ENCODE results near the gene CDH22. TPM values are rescaled to one million over a fixed set of nuclear protein-coding genes. Genes with fewer than 3 reads are reported as not detected.

Gene CDH22
- total RNA-seq, 1 experiment from 2014 or later = not detected

- POLR2A ChIA-PET = no interaction called here
- no peaks in the 10 kb centered on the region for H3K9me3 ChIP-seq (ENCODE audit: control insufficient read depth, insufficient read depth, low read depth, low read length)
- intact Hi-C loops (cut with micrococcal nuclease; ENCODE audit: unreplicated experiment) = no loop called here
- H3K36me3 ChIP-seq (ENCODE audit: control insufficient read depth, insufficient read depth, low read length) = no peaks in the 10 kb centered on the region
- H3K4me1 ChIP-seq (ENCODE audit: control insufficient read depth, insufficient read depth, low read length) = peaks cover 5% of the 10 kb centered on the region; the same call in 1 of the 2 replicates
- ATAC-seq (peak; percentile 83), DNase-seq (ENCODE audit: low read depth, low spot score) (peak; percentile 25)
- TF ChIP-seq SIN3A (IDR thresholded peaks at IDR 0.05; ENCODE audit: borderline replicate concordance, insufficient read depth, low read depth, low read length) = no peak
- TF ChIP-seq, protein P1, sequence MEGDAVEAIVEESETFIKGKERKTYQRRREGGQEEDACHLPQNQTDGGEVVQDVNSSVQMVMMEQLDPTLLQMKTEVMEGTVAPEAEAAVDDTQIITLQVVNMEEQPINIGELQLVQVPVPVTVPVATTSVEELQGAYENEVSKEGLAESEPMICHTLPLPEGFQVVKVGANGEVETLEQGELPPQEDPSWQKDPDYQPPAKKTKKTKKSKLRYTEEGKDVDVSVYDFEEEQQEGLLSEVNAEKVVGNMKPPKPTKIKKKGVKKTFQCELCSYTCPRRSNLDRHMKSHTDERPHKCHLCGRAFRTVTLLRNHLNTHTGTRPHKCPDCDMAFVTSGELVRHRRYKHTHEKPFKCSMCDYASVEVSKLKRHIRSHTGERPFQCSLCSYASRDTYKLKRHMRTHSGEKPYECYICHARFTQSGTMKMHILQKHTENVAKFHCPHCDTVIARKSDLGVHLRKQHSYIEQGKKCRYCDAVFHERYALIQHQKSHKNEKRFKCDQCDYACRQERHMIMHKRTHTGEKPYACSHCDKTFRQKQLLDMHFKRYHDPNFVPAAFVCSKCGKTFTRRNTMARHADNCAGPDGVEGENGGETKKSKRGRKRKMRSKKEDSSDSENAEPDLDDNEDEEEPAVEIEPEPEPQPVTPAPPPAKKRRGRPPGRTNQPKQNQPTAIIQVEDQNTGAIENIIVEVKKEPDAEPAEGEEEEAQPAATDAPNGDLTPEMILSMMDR (IDR thresholded peaks at IDR 0.05) = no peak
- TF ChIP-seq POLR2AphosphoS5 (IDR thresholded peaks at IDR 0.05; ENCODE audit: low read depth, low read length) = no peak
- TF ChIP-seq TCF7L2 (IDR thresholded peaks at IDR 0.05; ENCODE audit: low read depth, low read length) = no peak
- peaks cover 2% of the 10 kb centered on the region; the same call in 1 of the 2 replicates for H3K27me3 ChIP-seq (ENCODE audit: control insufficient read depth, insufficient read depth, low read length)
- BruUV-seq (replicated peaks) = no TSS peak
- in situ Hi-C loops (cut with HindIII; ENCODE audit: low pct_unique_long_range_greater_than_20kb, low sequenced_read_pairs) = no loop called here
- no peak overlapping the region for H3K4me3 ChIP-seq (ENCODE audit: low read depth in 2 of 2, low read length in 2 of 2)
- no peak overlapping the region for H3K27ac ChIP-seq (ENCODE audit: low read length)
- CTCF ChIA-PET = no interaction called here
These were observed 102.3 kb downstream of the CDH22 start for GRCh38 chr20:46206025-46206424.

- Histone ChIP-seq H3K27me3 (ENCODE audit: control insufficient read depth, insufficient read depth, low read length) (peaks cover 2% of the 10 kb centered on the region; the same call in 1 of the 2 replicates), H3K36me3 (ENCODE audit: control insufficient read depth, insufficient read depth, low read length) (no peaks in the 10 kb centered on the region), H3K4me1 (ENCODE audit: control insufficient read depth, insufficient read depth, low read length) (peaks cover 5% of the 10 kb centered on the region; the same call in 1 of the 2 replicates), H3K27ac (ENCODE audit: low read length) (no peak overlapping the region), H3K9me3 (ENCODE audit: control insufficient read depth, insufficient read depth, low read depth, low read length) (no peaks in the 10 kb centered on the region), H3K4me3 (ENCODE audit: low read depth in 2 of 2, low read length in 2 of 2) (no peak overlapping the region)
- POLR2A ChIA-PET = no interaction called here
- BruUV-seq (replicated peaks) = no TSS peak
- CTCF ChIA-PET = no interaction called here
- DNase-seq (ENCODE audit: low read depth, low spot score) (no peak), ATAC-seq (no peak)
- in situ Hi-C loops (cut with HindIII; ENCODE audit: low pct_unique_long_range_greater_than_20kb, low sequenced_read_pairs) (no loop called here), intact Hi-C loops (cut with micrococcal nuclease; ENCODE audit: unreplicated experiment) (no loop called here)
- TF ChIP-seq SIN3A (IDR thresholded peaks at IDR 0.05; ENCODE audit: borderline replicate concordance, insufficient read depth, low read depth, low read length) (no peak), POLR2AphosphoS5 (IDR thresholded peaks at IDR 0.05; ENCODE audit: low read depth, low read length) (no peak), TCF7L2 (IDR thresholded peaks at IDR 0.05; ENCODE audit: low read depth, low read length) (no peak)
- TF ChIP-seq, protein P2, sequence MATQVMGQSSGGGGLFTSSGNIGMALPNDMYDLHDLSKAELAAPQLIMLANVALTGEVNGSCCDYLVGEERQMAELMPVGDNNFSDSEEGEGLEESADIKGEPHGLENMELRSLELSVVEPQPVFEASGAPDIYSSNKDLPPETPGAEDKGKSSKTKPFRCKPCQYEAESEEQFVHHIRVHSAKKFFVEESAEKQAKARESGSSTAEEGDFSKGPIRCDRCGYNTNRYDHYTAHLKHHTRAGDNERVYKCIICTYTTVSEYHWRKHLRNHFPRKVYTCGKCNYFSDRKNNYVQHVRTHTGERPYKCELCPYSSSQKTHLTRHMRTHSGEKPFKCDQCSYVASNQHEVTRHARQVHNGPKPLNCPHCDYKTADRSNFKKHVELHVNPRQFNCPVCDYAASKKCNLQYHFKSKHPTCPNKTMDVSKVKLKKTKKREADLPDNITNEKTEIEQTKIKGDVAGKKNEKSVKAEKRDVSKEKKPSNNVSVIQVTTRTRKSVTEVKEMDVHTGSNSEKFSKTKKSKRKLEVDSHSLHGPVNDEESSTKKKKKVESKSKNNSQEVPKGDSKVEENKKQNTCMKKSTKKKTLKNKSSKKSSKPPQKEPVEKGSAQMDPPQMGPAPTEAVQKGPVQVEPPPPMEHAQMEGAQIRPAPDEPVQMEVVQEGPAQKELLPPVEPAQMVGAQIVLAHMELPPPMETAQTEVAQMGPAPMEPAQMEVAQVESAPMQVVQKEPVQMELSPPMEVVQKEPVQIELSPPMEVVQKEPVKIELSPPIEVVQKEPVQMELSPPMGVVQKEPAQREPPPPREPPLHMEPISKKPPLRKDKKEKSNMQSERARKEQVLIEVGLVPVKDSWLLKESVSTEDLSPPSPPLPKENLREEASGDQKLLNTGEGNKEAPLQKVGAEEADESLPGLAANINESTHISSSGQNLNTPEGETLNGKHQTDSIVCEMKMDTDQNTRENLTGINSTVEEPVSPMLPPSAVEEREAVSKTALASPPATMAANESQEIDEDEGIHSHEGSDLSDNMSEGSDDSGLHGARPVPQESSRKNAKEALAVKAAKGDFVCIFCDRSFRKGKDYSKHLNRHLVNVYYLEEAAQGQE (IDR thresholded peaks at IDR 0.05; ENCODE audit: insufficient read depth in 1 of 2, low read depth in 2 of 2, low read length in 1 of 2) = no peak
- TF ChIP-seq, protein P1 (IDR thresholded peaks at IDR 0.05) = no peak
These were observed 102.9 kb downstream of the CDH22 start for GRCh38 chr20:46205349-46205748.
